Keratinocyte (primary cell): ENCODE measurements around the gene PDS5A.

Experiments used
- EZH2 ChIP-seq: IDR thresholded peaks from one replicate; pipeline ENCODE4 v1.6.1; 2012; ENCODE audit warnings: inconsistent platforms, mild to moderate bottlenecking, low read length, moderate library complexity
- TF ChIP-seq, protein P1 (sequence below), 3 experiments: IDR thresholded peaks in 1 of 3; conservative IDR thresholded peaks in 1 of 3; optimal IDR thresholded peaks in 1 of 3; 2 replicates in 2 of 3; 3 replicates in 1 of 3; pipeline versions ENCODE3 to v1.5.1; 2011; ENCODE audit warnings: low read length in 3 of 3, mild to moderate bottlenecking in 3 of 3, moderate library complexity in 2 of 3, control low read depth in 1 of 3, inconsistent platforms in 1 of 3; ENCODE audit not compliant: insufficient read depth in 2 of 3; ENCODE audit errors: extremely low read depth in 1 of 3

GRCh38 chr4:39841894-39842293, 135.8 kb downstream of the PDS5A start:
- TF ChIP-seq, protein P1, sequence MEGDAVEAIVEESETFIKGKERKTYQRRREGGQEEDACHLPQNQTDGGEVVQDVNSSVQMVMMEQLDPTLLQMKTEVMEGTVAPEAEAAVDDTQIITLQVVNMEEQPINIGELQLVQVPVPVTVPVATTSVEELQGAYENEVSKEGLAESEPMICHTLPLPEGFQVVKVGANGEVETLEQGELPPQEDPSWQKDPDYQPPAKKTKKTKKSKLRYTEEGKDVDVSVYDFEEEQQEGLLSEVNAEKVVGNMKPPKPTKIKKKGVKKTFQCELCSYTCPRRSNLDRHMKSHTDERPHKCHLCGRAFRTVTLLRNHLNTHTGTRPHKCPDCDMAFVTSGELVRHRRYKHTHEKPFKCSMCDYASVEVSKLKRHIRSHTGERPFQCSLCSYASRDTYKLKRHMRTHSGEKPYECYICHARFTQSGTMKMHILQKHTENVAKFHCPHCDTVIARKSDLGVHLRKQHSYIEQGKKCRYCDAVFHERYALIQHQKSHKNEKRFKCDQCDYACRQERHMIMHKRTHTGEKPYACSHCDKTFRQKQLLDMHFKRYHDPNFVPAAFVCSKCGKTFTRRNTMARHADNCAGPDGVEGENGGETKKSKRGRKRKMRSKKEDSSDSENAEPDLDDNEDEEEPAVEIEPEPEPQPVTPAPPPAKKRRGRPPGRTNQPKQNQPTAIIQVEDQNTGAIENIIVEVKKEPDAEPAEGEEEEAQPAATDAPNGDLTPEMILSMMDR (optimal IDR thresholded peaks at IDR 0.05 in 1 of 3, IDR thresholded peaks at IDR 0.05 in 1 of 3, conservative IDR thresholded peaks at IDR 0.05 in 1 of 3; ENCODE audit: extremely low read depth in 1 of 3, insufficient read depth in 2 of 3, low read length in 3 of 3) = no peak
- TF ChIP-seq EZH2 = no peak
